ENCODE data around the gene KIF22.
"Not testable (repeated sequence)": the region's sequence is repeated elsewhere in the genome, so short reads cannot be mapped to it uniquely, and the experiment has no call there.

The KIF22 gene

GRCh38 chr16:29790183-29790948 is at the start of gene KIF22:
KIF22 (plus strand) TSS chr16:29790751; CDS start chr16:29790760, 9 bp downstream.
- peak; percentile 97 to 98 for DNase-seq

GRCh38 chr16:29742683-29743275 is 47.8 kb upstream of the KIF22 start:
- DNase-seq, result no peak

GRCh38 chr16:29743475-29743826 is 47.1 kb upstream of the KIF22 start:
- no peak for DNase-seq

- DNase-seq, result no peak
These were observed 46.6 kb upstream of the KIF22 start for GRCh38 chr16:29743827-29744531.

GRCh38 chr16:29744541-29745101 is 45.9 kb upstream of the KIF22 start:
- no peak for DNase-seq

GRCh38 chr16:29745121-29745852 is 45.3 kb upstream of the KIF22 start:
- DNase-seq, result peak; percentile 52 to 55

GRCh38 chr16:29745853-29746345 is 44.7 kb upstream of the KIF22 start, which contains the start of gene C16orf54:
C16orf54 (minus strand) TSS chr16:29745990; CDS start chr16:29744951, 1,039 bp downstream.
- DNase-seq, result peak; percentile 67 to 94

GRCh38 chr16:29746518-29746917 is 44.0 kb upstream of the KIF22 start:
- DNase-seq, result not testable (repeated sequence)

GRCh38 chr16:29747947-29748759 is 42.4 kb upstream of the KIF22 start:
- DNase-seq, result no peak

GRCh38 chr16:29748760-29749149 is 41.8 kb upstream of the KIF22 start:
- not testable (repeated sequence) for DNase-seq

GRCh38 chr16:29753516-29753915 is 37.0 kb upstream of the KIF22 start:
- no peak for DNase-seq

- no peak for DNase-seq
These were observed 33.9 kb upstream of the KIF22 start for GRCh38 chr16:29756654-29757053.

- DNase-seq, result not testable (repeated sequence)
These were observed 33.5 kb upstream of the KIF22 start for GRCh38 chr16:29757086-29757485.

- DNase-seq, result no peak
These were observed 32.5 kb upstream of the KIF22 start for GRCh38 chr16:29757950-29758466.

- DNase-seq, result no peak
These were observed 29.8 kb upstream of the KIF22 start for GRCh38 chr16:29760567-29761279.

GRCh38 chr16:29761280-29761651 is 29.3 kb upstream of the KIF22 start:
- DNase-seq, result not testable (repeated sequence)

GRCh38 chr16:29761882-29762281 is 28.7 kb upstream of the KIF22 start:
- DNase-seq, result no peak

- DNase-seq, result no peak
These were observed 27.2 kb upstream of the KIF22 start for GRCh38 chr16:29763326-29763725.

GRCh38 chr16:29765167-29766032 is 25.2 kb upstream of the KIF22 start:
- no peak for DNase-seq

GRCh38 chr16:29766571-29766970 is 24.0 kb upstream of the KIF22 start:
- DNase-seq, result no peak

All from bone marrow (tissue), 2 donors.